ENCODE data around the gene GTF2E1. TPM values are rescaled to one million over a fixed set of nuclear protein-coding genes. Genes with fewer than 3 reads are reported as not detected.
"Not testable (repeated sequence)": the region's sequence is repeated elsewhere in the genome, so short reads cannot be mapped to it uniquely, and the experiment has no call there.

GTF2E1 gene
- total RNA-seq, 4 donors from 2014 or later = 9.0 to 32.4 (median 14.5) TPM

DNA sequence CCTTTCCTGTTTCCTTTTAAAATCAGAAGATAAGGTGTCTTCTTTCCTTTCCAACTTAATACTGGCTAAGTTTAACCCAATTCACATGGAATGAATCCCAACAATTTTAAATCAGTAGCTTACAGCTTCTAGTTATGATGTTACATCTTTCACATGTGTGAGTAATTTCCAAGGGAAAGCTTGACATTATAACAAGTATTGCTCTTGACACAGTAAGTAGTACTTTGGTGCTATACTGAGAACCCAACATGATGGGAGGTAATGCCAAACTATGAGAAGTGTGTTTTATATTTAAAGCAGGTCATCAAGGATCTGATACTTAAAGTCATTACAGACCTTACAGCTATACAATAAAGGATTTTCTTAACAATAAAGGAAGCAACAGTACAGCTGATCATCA is 29.3 kb upstream of the GTF2E1 start:
- intact Hi-C loops (cut with DNase I; ENCODE audit: low total_unique reads) (no loop called here), in situ Hi-C loops (cut with MboI; ENCODE audit: low pct_ligation_motif_present in 1 of 4, low pct_unique_long_range_greater_than_20kb in 1 of 4, low sequenced_read_pairs in 3 of 4) (no loop called here)
- no peak for DNase-seq
- Histone ChIP-seq H3K27ac (no peak overlapping the region), H3K4me1 (no peaks in the 10 kb centered on the region), H3K27me3 (no peaks in the 10 kb centered on the region), H3K9me3 (no peaks in the 10 kb centered on the region), H3K36me3 (peaks cover 0 to 8% (median 2%) of the 10 kb centered on the region in 4 donors), H3K4me3 (no peak overlapping the region)
- TF ChIP-seq POLR2A (IDR thresholded peaks at IDR 0.05) = no peak
- no peak for TF ChIP-seq POLR2AphosphoS5 (IDR thresholded peaks at IDR 0.05)
- TF ChIP-seq, protein P1, sequence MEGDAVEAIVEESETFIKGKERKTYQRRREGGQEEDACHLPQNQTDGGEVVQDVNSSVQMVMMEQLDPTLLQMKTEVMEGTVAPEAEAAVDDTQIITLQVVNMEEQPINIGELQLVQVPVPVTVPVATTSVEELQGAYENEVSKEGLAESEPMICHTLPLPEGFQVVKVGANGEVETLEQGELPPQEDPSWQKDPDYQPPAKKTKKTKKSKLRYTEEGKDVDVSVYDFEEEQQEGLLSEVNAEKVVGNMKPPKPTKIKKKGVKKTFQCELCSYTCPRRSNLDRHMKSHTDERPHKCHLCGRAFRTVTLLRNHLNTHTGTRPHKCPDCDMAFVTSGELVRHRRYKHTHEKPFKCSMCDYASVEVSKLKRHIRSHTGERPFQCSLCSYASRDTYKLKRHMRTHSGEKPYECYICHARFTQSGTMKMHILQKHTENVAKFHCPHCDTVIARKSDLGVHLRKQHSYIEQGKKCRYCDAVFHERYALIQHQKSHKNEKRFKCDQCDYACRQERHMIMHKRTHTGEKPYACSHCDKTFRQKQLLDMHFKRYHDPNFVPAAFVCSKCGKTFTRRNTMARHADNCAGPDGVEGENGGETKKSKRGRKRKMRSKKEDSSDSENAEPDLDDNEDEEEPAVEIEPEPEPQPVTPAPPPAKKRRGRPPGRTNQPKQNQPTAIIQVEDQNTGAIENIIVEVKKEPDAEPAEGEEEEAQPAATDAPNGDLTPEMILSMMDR (IDR thresholded peaks at IDR 0.05) = no peak
- TF ChIP-seq EP300 (IDR thresholded peaks at IDR 0.05; ENCODE audit: low read depth) = no peak

DNA sequence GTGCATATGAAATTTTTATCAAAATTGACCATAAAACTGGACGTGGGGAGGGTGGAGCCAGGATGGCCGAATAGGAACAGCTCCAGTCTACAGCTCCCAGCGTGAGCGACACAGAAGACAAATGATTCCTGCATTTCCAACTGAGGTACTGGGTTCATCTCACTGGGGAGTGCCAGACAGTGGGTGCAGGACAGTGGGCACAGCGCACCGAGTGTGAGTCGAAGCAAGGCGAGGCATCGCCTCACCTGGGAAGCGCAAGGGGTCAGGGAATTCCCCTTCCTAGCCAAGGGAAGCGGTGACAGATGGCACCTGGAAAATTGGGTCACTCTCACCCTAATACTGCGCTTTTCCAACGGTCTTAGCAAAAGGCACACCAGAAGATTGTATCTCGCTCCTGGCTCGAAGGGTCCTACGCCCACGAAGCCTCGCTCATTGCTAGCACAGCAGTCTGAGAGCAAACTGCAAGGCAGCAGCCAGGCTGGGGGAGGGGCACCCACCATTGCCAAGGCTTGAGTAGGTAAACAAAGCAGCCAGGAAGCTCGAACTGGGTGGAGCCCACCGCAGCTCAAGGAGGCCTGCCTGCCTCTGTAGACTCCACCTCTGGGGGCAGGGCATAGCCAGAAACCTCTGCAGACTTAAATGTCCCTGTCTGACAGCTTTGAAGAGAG is 23.2 kb upstream of the GTF2E1 start:
- WGBS, 2 donors (ENCODE audit: low coverage in 1 of 2) = 66% methylated on average over 20 of the region's 20 CpGs; no CpG with 5 or more reads in 1 of the 2 donors

DNA sequence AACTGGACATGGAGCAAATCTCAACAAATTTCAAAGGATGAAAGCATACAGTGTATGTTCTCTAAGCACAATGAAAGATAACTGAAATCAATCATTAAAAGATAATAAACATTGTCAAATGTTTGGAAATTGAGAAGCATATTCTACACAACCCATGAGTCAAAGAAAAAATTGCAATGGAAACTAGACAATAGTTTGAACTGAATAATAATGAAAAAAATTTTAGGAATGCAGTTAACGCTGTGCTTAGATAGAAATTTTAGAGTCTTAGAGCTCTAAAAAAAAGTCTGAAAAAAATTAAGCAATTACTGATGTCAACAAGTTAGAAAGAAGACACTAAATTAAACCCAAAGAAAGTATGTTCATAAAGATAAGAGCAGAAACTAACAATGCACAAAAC is 15.8 kb upstream of the GTF2E1 start:
- Histone ChIP-seq H3K27me3 (no peaks in the 10 kb centered on the region), H3K4me1 (no peaks in the 10 kb centered on the region), H3K27ac (no peak overlapping the region), H3K4me3 (no peak overlapping the region), H3K36me3 (no peaks in the 10 kb centered on the region), H3K9me3 (no peaks in the 10 kb centered on the region)
- in situ Hi-C loops (cut with MboI; ENCODE audit: low pct_ligation_motif_present in 1 of 4, low pct_unique_long_range_greater_than_20kb in 1 of 4, low sequenced_read_pairs in 3 of 4) = loop anchor here in 1 of 4 donors (25.0 kb wide), 1 partner anchor 139 kb away; the partner anchor contains the start of gene NDUFB4
- no peak for DNase-seq
- intact Hi-C loops (cut with DNase I; ENCODE audit: low total_unique reads) = no loop called here
- WGBS, 2 donors (ENCODE audit: low coverage in 1 of 2) = 79 to 86% methylated on average over 1 of the region's 1 CpG
- TF ChIP-seq POLR2A (IDR thresholded peaks at IDR 0.05) (no peak), POLR2AphosphoS5 (IDR thresholded peaks at IDR 0.05) (no peak), EP300 (IDR thresholded peaks at IDR 0.05; ENCODE audit: low read depth) (no peak)
- TF ChIP-seq, protein P1 (IDR thresholded peaks at IDR 0.05) = no peak

More for the DNA sequence above, 23.2 kb upstream of the GTF2E1 start:
- H3K36me3 ChIP-seq; H3K27me3 ChIP-seq; in situ Hi-C loops (cut with MboI; ENCODE audit: low pct_ligation_motif_present in 1 of 4, low pct_unique_long_range_greater_than_20kb in 1 of 4, low sequenced_read_pairs in 3 of 4); H3K4me1 ChIP-seq; H3K9me3 ChIP-seq; intact Hi-C loops (cut with DNase I; ENCODE audit: low total_unique reads): not testable (repeated sequence)
- H3K27ac ChIP-seq = peak overlapping the region in 2 of 4 donors; percentile 31 to 62
- peak; percentile 77 for DNase-seq
- H3K4me3 ChIP-seq = peak overlapping the region in 3 of 4 donors; percentile 14 to 23 (median 17)

DNA sequence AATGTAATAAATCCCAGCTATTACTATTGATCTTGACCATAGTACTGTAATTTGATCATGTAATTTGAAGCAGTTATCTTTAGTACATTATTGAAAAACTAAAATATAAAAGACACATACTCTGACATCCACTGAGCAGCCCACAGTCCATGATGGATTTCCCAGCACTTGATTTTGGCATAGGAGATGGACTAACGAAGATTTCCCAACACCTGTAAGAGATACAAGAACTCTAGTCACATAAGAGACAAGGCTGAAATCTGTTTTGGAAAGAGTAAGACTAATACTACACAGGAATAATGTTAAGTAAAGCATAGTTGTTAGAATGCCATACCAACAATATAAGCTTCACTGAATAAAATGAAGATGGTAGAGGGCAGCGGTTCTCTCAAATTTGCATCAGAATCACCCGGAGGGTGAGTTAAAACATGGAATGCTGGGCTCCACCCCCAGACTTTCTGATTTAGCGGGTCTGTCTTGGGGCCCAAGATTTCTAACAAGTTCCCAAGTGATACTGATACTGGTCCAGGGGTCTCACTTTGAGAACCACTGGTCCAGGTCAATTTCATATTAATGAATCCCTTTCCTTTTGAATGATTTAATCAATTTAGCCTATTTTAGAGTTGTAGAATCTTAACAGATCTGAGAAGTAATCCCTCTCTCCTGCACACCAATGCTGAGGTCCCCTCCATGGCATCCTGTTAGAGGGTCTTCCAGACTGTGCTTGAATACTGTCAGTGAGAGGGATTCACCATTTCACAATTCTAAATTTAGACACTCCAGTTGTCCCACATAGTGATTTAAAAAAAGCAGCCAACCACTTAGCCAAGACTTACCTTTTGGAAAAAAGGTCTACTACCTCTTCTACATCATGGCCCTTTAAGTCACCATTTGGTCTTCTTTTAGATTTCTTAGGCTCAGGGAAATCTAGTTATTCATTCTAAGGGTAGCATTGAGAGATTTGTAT is 11.7 kb upstream of the GTF2E1 start:
- Histone ChIP-seq H3K27ac (no peak overlapping the region), H3K4me3 (no peak overlapping the region), H3K27me3 (no peaks in the 10 kb centered on the region), H3K9me3 (no peaks in the 10 kb centered on the region), H3K36me3 (no peaks in the 10 kb centered on the region), H3K4me1 (no peaks in the 10 kb centered on the region)
- 50 to 96% methylated on average over 1 to 4 of the region's 4 CpGs for WGBS, 2 donors (ENCODE audit: low coverage in 1 of 2)
- intact Hi-C loops (cut with DNase I; ENCODE audit: low total_unique reads) = no loop called here
- in situ Hi-C loops (cut with MboI; ENCODE audit: low pct_ligation_motif_present in 1 of 4, low pct_unique_long_range_greater_than_20kb in 1 of 4, low sequenced_read_pairs in 3 of 4) = loop anchor here in 1 of 4 donors (25.0 kb wide), 1 partner anchor 144 kb away; the partner anchor contains the start of gene NDUFB4
- DNase-seq = no peak
- no peak for TF ChIP-seq POLR2AphosphoS5 (IDR thresholded peaks at IDR 0.05)
- TF ChIP-seq EP300 (IDR thresholded peaks at IDR 0.05; ENCODE audit: low read depth) = no peak
- TF ChIP-seq, protein P1 (IDR thresholded peaks at IDR 0.05) = no peak
- no peak for TF ChIP-seq POLR2A (IDR thresholded peaks at IDR 0.05)

DNA sequence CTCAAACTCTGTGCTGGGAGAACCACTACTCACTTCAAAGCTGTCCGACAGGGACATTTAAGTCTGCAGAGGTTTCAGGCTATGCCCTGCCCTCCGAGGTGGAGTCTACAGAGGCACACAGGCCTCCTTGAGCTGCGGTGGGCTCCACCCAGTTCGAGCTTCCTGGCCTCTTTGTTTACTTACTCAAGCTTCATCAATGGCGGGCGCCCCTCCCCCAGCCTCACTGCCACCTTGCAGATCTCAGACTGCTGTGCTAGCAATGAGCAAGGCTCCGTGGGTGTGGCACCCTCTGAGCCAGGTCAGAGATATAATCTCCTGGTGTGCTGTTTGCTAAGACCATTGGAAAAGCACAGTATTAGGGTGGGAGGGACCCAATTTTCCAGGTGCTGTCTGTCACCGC is 4.5 kb upstream of the GTF2E1 start:
- peaks cover 0 to 13% (median 6%) of the 10 kb centered on the region in 4 donors for H3K36me3 ChIP-seq
- H3K9me3 ChIP-seq; intact Hi-C loops (cut with DNase I; ENCODE audit: low total_unique reads); H3K27ac ChIP-seq; DNase-seq; H3K27me3 ChIP-seq; H3K4me1 ChIP-seq; H3K4me3 ChIP-seq: not testable (repeated sequence)
- WGBS, 2 donors (ENCODE audit: low coverage in 1 of 2) = 91 to 100% methylated on average over 1 to 8 of the region's 8 CpGs
- in situ Hi-C loops (cut with MboI; ENCODE audit: low pct_ligation_motif_present in 1 of 4, low pct_unique_long_range_greater_than_20kb in 1 of 4, low sequenced_read_pairs in 3 of 4) = loop anchor here in 1 of 4 donors (25.0 kb wide), 1 partner anchor 151 kb away; the partner anchor contains the start of gene NDUFB4
